Stimulated activated CD4-positive, alpha-beta T cell treated with anti-CD3 and anti-CD28 coated beads, TNF-alpha, amount 100 ng/mL, for 48 hours (primary cell): Measurements from ENCODE around the gene ANKS1A.
"Not testable (repeated sequence)": the region's sequence is repeated elsewhere in the genome, so short reads cannot be mapped to it uniquely, and the experiment has no call there.

ENCODE experiments used
- DNase-seq, 3 donors: peaks; one replicate each; pipeline ENCODE4 v3.0.0-alpha.2; 2020; ENCODE audit warnings: low read depth in 3 of 3

ANKS1A gene

GRCh38 chr6:34917626-34918285 is 28.7 kb downstream of the ANKS1A start:
- no peak for DNase-seq

DNA sequence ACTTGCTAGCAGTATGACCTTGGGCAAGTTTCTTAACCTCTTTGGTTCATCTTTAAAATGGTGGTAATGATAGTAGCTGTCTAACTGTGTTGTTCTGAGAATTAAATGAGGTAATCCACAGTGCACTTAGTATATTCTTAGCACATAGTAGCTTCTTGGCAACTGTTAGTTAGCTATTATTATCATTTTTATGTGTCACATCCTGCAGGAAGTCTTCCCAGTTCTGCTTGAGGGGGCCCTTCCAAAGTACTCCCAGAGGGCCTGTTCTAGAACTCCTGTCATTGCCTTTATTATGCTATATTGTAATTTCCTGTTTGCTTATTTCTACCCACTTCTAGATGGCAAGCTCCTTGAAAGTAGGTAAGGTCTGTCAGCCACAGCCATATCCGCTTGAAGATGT is 30.6 kb downstream of the ANKS1A start:
- DNase-seq = no peak

DNA sequence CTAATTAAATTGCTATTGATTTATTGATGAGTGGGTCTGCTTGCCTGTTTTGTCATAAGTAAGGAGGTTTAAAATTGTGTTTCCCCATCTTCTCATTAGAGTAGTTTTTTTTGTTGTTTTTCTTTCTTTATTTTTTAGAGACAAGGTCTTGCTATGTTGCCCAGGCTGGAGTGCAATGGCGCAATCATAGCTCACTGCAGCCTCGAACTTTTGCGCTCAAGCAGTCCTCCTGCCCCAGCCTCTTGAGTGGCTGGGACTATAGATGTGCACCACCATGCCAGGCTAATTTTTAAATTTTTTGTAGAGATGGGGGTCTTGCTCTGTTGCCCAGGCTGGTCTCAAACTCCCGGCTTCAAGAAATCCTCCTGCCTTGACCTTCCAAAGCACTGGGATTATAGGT is 31.0 kb downstream of the ANKS1A start:
- DNase-seq = no peak

DNA sequence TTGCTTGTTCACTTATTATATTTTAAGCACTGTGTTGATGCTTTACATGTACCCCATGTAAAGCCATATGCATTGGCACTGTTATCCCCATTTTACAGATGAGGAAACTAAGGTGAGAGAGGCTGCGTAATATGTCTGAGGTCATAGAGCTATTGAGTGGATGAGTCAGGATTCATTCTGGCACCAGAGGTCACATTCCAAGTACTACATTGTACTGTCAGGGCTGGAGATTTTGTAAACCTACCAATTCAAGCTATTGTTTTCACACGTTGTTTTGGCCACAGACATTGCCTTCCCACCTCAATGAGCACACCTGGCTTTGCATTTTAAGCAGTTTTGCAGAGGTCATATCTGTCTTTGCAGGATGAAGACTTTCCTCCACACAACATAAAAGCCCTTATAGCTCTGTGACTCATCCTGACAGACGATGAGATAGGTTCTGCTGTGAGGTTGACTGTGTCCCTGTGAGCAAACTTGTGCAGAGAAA is 33.2 kb downstream of the ANKS1A start:
- no peak for DNase-seq

DNA sequence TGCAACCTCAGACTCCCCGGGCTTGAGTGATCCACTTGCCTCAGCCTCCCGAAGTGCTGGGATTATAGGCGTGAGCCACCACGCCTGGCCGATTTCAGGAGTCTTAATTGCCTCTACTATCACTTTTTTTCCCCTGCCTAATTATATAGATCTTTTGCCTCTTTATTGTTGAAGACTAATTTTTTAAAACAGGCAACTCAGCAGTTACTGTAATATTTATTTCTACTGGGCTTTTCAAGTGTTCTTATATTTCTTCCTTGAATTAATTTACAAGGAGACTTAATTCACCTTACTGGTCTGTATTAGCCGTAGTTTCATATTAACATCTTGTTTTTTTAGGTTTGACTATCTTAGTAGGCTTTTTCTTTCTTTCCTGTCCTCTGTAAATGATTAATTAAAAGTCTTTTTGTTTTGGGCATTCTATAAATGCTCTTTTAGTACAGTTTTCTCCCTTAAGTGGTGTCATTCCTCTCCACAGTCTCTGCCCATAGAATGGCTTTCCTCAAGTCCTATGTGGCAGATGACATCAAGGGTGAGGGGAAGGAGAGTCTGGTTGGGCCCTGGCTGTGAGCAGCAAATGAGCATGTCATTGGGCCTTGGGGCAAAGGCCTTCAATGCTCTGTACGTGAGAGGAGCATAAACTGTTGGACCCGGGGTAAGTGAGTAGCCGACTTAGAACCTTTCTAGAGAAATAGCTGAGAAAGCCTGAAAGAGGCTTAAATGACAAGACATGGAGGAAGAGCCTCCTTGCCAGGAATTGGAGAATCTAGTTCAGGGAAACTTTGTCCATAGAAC is 36.0 kb downstream of the ANKS1A start:
- no peak for DNase-seq

- DNase-seq = no peak
These were observed 37.6 kb downstream of the ANKS1A start for GRCh38 chr6:34926655-34927054.

DNA sequence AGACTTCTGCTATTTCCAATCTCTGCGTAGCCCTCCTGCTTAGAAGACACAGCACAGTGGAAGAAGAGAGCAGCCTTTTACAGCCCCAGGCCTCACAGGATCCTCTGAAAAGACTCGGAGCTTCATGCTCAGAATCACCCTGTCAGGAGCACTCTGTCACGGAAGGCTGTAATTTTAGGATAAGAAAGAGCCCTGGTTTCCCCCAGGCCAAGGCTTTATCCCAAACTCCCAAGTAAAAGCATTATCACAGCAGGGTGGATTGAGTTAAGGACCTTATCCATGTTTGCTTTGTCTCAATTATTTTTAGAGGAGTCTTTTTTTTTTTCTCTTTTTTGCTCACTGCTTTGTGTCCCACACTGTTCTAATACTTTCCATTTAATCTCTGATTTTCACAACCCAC is 39.2 kb downstream of the ANKS1A start:
- no peak for DNase-seq

GRCh38 chr6:34928695-34929094 is 39.6 kb downstream of the ANKS1A start:
- DNase-seq = no peak

DNA sequence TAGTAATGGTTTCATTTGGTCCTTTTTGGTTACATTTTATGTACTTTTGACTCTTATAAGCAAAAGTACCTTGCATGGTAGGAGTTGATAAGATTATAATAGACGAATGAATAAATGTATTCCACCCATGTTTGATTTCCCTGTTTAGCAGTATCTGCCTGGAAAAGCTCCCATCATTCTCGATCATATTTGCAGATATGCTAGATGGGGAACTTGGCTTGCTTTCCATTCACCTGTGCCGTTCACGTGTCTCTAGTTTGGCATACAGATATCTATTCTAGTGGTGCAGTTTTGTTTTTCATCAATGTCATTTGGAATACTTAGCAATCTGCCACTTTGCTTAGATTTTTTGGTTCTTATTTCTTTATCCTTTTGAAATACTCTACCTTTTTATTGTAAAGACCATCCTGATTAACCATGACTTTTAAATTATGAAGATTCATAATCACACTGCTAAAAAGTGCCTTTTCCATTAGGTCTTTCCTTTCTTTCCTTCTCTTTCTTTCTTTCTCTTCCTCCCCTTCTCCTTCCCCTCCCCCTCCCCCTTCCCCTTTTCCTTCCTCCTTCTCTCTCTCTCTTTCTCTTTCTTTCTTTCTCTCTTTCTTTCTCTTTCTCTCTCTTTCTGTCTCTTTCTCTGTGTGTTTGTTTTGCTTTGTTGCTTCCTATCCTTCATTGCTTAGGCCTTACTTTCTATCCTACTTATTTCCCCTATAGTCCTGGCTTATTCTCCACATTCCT is 40.4 kb downstream of the ANKS1A start:
- no peak for DNase-seq

DNA sequence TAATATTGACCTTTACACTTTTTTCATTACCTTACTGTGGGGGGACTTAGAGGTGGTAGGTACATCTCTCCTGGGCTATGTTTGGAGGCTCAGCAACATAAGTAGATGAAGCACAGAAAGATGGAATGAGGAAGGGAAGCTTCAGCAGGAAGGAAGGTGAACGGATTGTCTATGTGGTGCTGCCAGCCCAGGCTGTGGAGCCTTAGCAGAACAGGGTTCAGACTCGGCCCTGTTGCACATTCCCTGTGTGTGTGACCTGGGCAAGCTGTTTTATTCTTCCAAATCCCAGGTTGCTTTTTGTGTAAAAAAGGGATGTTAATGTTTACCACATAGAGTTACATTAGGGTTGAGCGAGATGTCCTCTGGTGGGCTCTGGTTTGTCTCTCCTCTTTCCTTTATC is 41.2 kb downstream of the ANKS1A start:
- no peak for DNase-seq

DNA sequence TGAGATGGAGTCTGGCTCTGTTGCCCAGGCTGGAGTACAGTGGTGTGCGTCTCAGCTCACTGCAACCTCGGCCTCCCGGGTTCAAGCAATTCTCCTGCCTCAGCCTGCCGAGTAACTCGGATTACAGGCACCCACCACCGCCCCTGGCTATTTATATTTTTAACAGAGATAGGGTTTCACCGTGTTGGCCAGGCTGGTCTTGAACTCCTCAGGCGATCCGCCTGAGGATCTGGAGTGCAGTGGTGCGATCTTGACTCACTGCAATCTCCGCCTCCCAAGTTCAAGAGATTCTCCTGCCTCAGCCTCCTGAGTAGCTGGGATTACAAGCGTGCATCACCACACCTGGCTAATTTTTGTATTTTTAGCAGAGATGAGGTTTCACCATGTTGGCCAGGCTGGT is 43.1 kb downstream of the ANKS1A start:
- DNase-seq = not testable (repeated sequence)

DNA sequence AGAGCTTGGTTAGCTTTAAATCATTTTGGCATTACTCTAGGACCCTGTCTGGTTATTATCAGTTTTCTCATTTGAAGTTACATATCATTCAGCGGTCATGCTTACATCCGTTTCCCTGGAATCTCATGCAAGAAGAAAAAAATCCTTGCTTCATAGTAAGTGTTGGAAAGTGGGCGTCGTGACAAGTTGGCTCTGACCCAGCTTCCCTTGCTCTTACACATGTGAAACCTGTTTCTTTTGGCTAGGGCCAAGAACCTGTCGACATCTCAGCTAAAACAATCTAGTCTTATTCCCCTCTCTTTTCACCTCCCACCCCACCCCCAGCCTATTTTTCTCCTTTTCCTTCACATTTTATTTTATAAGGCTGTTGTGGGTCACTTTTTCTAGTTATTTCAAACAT is 45.5 kb downstream of the ANKS1A start:
- DNase-seq = no peak

DNA sequence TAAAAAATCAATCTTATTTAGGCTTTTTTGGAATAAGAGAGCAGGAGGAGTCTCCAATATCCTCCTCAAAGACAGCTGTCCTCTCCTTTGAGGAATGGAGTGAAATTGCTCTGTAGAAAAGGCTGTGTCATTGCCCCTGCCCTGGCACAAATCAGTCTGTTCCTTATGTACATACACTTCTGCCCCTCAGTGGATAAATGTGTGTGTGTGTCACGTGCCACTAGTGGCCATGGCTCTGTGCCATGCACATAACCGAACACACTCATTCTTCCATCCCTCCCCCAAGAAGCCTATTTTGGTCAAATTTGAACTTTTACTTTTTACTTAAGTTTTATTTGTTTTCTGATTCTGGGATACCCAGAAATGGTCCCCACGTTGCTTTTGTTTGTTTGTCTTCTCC is 49.2 kb downstream of the ANKS1A start:
- no peak for DNase-seq

DNA sequence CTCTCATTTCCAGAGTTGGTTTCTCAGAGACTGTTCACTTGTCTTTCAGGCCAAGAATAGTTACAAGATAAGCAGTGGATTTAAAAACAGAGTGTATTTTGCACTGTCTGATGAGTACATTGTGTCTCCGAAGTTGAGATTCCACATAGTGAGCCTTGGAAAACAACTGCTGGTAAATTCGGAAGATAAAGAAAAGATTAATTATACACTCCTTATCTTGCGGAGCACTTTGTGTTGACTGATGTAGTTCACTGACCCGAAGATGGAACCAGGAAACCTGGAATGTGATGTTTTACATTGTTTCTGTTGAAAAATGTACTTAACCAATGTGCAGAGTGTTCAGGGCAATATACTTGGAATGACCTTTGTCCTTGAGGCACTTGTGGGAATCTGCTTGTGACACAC is 51.0 kb downstream of the ANKS1A start:
- no peak for DNase-seq

DNA sequence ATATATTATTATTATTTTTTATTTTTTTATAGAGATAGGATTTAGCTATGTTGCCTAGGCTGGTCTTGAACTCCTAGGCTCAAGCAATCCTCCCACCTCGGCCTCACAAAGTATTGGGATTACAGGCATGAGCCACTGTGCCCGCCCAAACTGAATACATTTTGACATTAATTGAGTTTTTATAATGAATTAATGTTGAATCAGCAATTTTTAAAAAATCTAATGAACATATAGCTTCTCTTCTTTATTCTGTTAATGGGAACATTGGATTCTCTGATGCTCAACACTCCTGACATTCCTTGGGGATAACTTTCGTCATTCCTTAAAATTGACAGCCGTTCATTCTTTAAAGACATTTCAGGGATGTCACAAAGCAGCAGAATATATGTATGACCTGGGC is 52.4 kb downstream of the ANKS1A start:
- no peak for DNase-seq

DNA sequence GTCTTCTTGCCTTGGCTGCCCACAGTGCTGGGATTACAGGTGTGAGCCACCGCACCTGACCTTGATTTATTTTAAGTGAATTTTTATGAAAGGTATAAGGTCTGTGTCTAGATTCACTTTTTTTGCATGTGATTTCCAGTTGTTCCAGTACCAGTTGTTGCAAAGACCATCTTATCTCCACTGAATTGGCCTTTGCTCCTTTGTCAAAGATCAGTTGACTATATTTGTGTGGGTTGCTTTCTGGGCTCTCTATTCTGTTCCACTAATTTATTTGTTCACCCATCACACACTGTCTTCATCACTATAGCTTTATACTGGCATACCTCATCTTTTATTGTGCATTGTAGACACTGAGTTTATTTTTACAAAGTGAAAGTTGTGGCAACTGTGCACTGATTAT is 56.3 kb downstream of the ANKS1A start:
- DNase-seq = no peak

GRCh38 chr6:34947561-34947960 is 58.5 kb downstream of the ANKS1A start:
- no peak for DNase-seq

DNA sequence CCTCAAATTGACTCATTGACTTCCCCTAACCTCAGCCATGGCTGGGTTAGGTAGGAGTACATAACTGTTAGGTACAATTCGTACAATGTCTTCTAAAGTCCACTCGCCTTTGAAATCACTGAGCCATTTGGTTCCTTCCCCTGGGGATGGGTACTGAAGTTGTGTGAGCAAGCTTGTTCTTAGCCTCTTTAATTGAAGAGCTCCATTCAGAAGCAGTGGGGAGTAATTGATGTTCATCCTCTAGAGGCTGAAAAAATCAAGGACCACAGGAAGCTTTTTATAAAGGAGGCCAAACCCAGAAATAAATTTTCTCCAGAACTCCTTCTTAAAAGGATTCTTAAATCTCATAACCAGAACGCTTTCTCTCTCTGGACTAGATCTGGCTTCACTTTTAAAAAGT is 60.6 kb downstream of the ANKS1A start:
- no peak for DNase-seq

GRCh38 chr6:34950849-34951248 is 61.8 kb downstream of the ANKS1A start:
- DNase-seq = no peak

GRCh38 chr6:34951731-34952130 is 62.7 kb downstream of the ANKS1A start:
- DNase-seq = no peak

DNA sequence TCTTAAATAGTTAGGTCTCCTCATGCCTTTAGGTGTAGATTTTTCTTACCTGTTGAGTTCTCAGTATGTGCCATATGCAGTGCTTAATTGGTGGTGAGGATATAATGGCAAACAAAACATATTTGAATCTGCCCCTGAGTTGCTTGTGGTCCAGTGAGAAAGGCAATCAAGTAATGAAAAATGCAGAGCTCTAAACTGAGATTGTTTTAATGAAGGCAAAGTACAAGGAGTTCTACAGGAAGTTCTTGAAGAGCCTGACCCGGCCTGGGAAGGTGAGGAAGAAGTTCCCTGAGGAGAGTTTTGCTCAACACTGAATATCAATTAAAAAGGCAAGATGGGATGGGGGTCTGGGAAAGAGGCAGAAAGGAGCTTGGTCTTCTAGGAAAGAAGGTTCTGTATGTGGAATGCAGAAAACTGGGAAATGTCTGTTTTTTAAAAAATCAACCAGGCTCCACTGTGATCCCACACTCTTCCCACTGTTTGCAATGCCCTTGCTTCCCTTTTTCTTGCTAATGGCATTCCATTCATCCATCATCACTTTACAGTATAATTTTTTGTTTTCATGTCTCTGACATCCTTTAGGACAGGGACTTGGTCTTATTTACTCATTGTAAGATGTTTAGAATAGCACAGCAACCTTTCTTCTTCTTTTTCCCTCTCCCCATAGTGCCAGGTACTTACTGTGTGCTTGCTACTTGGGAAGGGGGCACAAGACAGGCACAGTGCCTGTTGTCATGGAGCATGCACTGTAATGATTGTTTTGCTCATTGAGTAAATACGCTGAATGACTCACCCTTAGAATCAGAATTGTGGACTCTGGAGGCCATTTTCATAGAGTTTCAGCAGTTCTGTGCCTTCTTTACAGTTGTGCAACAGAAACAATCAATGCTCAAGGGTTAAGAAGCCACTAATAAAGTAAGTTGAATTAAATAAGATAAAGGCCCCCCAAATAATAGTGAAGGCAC is 64.3 kb downstream of the ANKS1A start:
- DNase-seq = no peak

GRCh38 chr6:34955442-34955841 is 66.4 kb downstream of the ANKS1A start:
- no peak for DNase-seq
